GM10847 (cell line): ENCODE results near the gene CDADC1.

ENCODE experiments used
- POLR2A ChIP-seq: IDR thresholded peaks from 2 replicates; pipeline ENCODE4 v1.6.1; 2011; ENCODE audit not compliant: insufficient read length; ENCODE audit errors: extremely low read depth

Gene CDADC1

DNA sequence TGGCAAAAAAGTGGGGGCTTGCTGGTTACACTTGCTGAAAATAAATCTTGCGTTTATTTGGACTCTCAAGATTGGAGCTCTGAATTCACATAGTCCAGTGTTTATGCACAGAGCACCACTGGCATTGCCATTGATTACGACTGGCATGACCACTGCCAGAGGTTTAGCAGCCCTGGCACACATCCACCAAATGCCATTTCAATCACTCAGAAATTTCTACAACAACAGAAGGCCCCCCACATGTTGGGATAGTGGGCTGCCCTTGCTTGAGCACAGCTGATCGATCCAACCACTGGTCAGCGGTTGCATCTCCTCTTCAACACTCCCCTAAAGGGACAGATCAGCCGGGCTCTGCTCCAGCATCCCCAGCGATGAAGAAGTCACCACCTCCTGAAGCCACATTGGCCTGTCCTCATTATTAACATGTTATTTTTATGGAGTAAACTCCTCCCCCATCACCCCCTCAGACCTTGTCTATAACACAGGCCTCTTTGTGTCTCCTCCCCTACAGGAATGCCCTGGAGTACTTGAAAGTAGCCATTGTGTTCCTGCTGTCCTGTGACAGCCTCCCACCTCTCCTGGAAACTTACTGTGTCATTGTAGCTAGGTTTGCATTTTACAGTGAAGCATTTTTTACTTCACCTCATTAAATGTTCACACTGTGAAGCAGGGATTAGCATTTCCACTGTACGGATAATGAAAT, 51.3 kb downstream of the CDADC1 start:
- TF ChIP-seq POLR2A, result no peak

DNA sequence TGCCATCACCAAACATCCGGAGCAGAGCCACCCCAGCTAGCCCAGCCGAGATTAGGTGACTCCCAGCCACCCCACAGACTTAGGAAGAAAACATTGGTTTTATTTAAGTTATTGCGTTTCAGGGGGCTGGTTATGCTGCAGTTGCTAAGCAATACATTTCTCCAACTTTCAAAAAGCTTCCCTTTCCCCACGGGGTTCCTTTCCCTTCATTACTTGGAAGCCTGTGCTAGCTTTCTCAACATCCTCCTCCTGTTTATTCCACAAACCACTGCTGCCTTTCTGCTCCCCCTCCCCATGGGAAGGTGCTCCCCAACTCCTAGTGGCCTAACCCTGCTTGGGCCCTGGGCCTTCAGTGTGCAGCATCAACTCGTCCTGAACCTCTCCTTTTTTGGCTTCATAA, 52.6 kb downstream of the CDADC1 start:
- TF ChIP-seq POLR2A, result no peak

DNA sequence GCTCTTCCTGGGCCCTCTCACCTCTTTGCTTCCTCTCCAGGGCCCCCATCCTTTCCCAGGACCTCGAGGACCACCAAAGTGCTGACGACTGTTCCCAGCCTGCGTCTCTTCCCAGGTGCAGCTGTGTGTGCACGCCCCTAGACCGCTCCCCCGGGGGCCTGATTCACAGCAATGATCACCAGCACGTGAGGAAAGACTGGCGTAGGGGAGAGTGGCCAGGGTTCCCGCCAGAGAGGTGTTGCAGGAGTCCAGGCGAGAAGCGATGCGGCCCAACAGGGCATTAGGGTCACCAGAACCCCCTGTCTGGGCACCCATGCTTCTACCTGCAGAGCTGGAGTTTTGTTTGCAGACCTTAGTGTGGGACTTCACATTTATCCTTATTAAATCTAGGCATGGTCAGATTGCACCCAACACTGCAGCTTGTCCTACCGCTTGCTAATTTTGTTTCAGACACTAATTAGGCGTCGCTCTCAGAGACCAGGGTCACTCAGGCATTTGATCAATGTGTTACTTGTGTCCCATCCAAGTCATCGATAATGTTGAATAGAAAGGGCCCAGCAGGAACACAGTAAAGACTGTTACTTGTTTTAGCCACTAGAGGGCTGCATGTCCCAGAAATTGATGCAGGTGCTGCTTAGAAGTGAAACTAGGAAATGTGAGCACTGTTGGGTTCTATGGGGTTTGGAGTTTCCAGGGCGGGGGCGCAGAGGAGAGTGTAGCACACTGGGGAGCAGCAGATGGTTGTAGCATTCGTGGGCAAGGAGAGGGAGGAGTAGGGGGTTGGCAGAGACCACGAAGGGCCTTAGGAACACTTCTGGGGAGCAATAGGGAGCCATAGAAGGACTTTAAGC, 53.2 kb downstream of the CDADC1 start:
- TF ChIP-seq POLR2A, result no peak

DNA sequence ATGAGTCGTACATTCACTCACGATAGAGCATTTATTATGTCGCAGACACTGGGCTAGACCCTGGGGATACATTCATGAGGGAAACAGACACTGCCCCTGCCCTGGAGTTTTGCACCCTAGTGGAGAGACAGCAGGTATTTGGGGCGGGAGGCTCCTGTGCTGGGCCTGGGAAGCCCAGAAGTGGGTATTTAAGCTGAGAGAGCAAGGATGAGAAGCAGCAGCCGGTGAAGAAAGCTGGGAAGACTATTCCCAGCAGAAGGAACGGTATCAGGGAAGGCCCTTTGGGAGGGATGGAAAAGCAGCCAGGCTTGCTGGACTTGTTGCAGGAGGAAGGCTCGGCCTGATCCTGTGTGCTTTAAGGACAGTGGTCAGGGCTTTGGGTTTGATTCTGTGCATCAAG, 54.5 kb downstream of the CDADC1 start:
- TF ChIP-seq POLR2A, result no peak

DNA sequence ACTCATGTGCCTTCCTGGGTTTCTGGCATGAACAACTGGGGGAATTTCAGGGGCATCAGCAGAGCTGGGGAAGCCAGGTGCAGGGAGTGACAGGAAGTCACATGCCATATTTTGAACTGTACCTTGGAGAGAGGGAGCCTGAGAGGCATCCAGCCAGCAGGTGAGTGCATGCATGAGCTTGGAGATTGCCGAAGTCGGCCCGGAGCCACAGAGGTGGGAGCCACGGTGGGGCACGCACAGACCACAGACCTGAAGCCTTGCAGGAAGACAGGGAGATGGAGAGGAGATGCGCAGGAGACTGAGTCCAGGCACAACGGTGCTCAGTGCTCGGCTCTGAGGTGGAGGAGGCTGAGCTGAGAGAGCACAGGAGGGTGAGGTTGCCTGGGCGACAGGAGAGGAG, 55.1 kb downstream of the CDADC1 start:
- no peak for TF ChIP-seq POLR2A

DNA sequence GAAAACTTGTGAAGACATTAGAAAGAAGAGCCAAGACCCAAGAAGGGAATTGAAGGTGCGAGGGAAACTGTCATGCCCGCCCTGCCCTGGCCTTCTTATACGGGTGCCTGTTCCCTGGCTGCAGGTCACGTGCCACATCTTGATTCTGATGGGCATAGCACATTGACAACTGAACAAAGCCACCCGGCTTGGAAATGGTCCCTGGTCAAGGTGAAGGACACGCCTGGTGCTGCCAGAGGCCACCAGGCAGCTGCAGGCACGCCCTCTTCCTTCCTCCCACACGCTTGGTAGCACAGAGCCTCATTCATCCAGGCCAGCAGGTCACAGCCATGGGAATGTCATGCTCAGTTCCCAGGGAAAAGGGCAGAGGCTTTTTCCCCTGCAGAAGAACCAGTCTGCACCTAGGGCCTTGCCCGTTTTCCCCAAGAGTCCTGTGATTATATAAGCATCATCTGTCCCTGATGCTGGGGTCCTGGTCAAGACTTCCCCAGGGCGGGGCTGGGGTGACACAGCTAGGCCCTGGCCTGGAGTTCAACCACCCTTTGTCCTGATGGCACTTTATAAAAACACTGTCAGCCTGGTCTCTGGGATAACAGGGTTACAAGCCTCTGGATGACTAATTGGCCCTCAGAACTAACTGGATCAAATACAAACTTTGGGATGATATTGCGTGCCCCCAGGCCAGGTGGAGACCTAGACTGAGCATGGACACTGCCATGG, 56.0 kb downstream of the CDADC1 start:
- TF ChIP-seq POLR2A, result no peak

DNA sequence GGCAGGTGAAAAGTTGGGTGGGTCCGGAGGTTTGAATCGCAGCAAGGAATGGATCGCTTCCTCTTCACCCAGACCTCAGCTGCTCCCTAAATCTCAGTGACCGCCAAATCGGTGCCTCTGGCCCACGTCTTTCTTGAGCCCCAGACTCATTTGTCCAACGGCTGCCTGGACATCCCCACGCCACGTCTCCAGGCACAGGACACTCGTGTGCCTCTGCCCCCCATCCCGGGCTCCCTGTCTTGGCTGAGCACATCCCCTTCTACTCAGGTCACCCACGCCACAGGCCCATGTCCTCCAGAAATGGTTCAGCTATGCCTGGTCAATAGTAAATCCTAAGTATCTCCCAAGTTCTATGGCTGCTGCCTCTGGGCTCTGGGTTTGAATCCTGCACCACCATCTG, 56.6 kb downstream of the CDADC1 start:
- TF ChIP-seq POLR2A, result no peak

DNA sequence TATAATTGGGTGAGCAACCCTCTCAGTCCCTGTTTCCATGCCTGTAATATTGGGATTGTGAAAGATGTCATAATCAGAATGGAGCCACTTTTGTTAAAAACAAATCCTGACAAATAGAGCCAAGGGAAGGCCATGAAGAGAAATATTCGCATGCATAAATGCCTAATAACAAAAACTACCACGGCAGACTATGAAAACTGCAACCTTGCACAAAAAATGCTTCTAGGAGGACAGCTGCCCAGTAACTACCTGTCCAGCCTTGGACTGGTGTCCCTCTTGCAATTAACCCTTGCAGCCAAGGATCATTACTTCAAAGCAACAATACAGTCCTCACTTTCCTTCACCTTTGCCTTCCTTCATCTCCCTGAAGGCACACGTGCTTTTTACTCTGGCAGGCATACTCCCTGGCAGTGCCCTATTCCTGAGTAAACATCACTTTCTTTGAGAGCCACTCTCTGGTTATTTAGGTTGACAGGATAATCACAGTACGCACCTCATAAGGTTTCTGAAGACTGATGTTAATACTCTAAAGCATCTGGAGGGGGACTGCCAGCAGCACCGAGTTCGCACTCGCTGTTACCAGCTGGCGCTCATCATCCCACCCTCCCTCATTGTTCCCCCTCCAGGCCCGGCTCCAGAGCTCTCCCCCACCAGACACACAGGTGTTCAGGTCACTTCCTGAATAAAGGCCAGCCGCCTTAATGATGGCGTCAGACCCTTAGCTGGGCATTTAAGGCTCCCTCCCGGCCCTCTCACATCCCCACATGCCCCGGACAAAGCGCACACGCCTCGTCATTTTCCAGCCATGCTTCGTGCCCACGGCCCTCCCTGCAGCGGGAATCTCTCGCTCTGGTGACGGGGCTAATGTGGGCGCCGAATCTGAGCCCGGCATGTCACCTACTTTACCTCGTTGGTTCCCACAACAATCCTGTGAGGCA, 57.3 kb downstream of the CDADC1 start:
- TF ChIP-seq POLR2A, result no peak

DNA sequence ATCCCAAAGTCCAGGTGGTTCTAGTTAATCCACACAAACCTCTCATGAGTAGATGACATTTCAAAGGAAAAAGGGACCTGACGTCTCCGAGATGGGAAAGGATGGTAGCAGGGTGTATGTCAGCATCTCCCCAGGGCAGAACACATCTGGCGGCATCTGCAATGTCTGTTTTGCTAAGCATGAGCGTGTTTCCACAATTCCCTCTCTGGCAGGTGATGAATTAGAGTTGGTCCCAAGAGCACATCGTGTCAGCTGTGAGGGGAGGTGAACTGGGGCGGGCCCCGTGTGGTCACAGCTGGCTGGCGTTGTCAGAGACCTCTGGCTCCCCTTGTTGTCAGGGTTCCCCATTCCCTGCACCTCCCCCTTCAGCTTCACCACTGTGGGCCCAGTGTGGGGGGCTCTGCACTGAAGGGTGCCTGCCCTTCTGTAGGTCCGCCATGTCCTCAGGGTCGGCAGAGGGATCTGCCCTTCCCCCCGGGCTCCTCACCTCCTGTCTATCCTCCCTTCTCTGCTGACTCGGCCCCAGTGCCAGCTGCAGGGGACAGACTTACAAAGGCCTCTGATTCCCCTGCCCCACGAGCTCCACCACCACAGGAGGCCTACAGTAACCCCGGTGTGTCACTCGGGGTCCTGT, 58.2 kb downstream of the CDADC1 start:
- no peak for TF ChIP-seq POLR2A

DNA sequence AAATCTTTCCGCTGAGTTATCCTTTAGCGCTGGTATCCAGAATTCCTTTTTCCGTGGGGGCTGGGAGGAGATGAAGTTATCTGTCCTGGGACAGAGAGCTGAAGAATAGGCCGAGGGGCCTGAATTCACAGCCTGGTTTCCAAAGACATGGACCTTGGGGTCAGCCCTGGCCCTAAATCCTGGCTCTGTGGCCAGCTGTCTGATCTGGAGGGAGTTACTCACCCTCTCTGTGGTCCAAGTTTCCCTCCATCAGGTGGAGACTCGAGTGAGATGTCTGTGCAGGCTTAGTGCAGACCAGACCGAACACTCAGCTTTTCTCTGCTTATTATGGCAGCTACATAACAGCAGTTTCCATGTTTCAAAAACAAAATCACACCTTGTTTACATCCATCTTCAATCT, 59.6 kb downstream of the CDADC1 start:
- TF ChIP-seq POLR2A, result no peak

DNA sequence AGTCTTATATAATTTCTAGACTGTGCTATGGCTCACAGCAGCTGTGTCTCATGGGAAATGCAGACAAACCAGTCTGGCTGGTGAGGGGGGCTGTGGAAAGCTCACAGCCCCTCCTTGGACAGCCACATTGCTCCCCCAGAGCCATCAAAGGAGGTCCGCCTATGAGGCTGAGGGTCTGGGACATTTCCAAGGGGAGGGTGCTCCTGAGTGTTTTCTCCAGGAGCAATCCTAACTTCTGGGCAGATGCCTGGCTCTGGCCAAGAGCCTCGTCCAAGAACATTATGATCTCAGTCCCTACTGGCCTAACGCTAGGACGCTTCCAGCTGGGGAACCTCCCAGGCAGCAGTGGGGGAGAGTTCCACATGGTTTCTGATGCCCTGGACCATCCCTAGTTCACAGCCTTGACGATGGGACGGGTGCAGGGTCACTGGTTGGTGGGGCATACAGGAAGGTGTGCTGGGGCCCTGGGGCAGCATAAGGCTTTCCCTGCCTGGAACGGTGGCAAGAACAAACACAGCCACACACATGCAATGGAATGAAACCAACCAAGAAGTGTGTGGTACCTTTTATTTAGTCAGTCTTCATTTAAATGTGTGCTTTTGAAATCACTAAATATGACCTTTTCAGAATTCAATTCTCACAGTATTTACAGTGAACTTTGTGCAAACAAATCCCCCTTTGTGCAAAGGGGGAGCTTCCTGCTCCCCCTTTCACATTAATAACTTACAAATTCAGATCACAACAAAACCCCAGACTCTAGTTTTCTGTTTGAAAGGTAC, 60.6 kb downstream of the CDADC1 start:
- no peak for TF ChIP-seq POLR2A

DNA sequence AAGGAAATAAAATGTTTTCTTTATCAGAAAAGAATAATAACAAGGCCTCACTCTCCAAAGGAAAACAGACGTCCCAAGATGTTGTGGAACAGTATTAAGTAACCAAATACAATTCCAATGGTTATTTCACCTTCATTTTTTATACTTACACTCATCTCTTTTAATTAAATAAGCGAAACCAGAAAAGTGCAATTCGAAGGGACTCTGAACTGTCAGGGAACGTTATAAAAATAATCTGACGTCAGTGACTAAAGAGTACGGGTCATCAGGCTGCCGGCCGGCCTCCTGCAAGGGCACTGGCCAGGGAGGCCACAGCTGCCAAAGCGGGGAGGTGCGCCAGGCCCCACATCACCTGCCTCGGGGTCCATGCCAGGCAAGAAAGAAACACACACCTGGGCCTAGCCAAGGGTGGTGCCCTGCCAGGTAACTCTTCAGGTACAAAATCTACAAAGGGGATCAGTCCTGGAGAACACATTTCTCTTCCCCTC, 61.2 kb downstream of the CDADC1 start:
- TF ChIP-seq POLR2A, result no peak

DNA sequence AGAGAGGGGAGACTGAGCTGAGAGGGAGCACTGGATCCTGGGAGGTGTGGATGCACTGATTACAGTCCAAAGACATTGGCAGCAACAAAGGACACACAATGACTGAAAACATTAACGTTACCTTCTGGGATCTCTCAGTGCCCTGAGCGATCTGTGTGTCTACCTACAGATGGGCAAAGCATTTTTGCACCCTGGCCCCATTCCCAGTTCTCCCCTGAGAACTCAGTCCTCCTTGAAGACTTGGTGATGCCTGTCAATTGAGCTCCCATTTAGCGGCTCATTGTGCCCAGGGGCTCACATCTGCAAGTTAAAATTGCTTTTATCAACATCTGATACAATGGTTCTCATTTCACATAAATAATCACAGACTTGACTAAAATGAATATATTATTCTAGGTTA, 62.5 kb downstream of the CDADC1 start:
- no peak for TF ChIP-seq POLR2A

DNA sequence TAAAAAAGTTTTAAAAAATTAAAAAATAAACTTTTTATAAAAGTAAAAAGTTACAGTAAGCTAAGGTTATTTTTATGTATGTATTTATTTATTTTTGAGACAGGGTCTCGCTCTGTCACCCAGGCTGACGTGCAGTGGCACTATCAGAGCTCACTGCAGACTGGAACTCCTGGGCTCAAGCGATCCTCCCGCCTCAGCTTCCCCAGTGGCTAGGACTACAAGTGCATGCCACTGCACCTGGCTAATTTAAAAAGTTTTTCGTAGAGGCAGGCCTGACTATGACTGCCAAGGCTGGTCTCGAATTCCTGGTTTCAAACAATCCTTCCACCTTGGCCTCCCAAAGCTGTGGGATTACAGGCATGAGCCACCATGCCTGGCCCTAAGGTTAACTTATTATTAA, 64.1 kb downstream of the CDADC1 start:
- TF ChIP-seq POLR2A, result no peak

DNA sequence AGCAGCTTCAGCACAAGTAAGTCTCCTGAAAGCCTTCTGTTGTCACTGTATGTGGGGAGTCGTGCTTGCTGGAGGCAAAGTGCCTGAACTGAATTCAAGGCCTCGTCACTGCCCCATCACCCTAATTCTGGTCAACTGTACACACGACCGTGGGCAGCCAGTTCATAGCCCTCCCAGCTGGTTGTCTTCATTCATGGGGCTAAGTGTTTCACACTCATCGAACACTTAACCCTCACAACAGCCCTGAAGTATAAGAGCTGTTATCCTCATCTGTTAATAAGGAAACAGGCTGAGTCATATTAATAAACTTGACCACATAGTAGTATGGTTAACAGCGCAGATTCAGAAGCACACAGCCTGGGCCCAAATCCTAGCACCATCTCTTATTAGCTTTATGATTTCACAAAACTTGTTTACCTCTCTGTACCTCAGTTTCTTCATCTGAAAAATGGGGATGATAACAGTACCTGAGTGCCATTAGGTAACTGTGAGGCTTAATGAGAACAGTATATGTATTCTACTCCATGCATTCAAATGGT, 66.7 kb downstream of the CDADC1 start:
- no peak for TF ChIP-seq POLR2A
